Rectal smooth muscle tissue (tissue), 1 donor: ENCODE results near the gene GPHA2.
A peak's percentile ranks its signal among the peaks of the same experiment; 100 is the strongest.

Source experiments
- H3K27ac ChIP-seq: one replicate; pipeline ENCODE4 v1.7.0; 2013; ENCODE audit warnings: low read depth, low read length, inconsistent platforms
- H3K27me3 ChIP-seq: one replicate; pipeline ENCODE4 v1.7.0; 2013; ENCODE audit warnings: low read length; ENCODE audit not compliant: control insufficient read depth, insufficient read depth
- H3K36me3 ChIP-seq: one replicate; pipeline ENCODE4 v1.7.0; 2013; ENCODE audit warnings: low read length; ENCODE audit not compliant: control insufficient read depth, insufficient read depth
- H3K4me1 ChIP-seq: one replicate; pipeline ENCODE4 v1.7.0; 2013; ENCODE audit warnings: low read length; ENCODE audit not compliant: control insufficient read depth, insufficient read depth
- H3K4me3 ChIP-seq: one replicate; pipeline ENCODE4 v1.7.0; 2013; ENCODE audit warnings: low read length
- H3K9ac ChIP-seq: one replicate; pipeline ENCODE4 v1.7.0; 2013; ENCODE audit warnings: low read length

Gene GPHA2

DNA sequence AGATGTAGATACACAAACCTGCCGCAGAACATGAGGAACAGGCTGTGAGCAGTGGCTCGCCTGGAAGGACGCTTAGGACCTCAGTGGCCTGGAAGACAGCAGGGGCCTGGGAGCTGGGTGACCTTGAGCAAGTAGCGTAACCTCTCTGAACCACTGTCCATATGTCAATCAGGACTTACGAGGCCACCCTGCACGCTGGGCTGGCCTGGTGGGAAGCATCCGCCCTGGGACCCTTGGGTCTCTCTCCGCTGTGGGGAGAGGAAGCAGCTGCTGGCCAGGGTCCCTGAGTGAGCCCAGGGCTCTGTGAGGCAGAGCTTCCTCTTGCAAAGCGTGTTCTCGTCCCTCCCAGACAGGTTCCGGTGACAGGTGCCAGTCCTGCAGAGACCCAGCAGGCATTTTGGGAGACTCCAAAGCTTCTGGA lies 43.3 kb downstream of the GPHA2 start:
- H3K9ac ChIP-seq: peak overlapping the region; percentile 80
- peaks cover 2% of the 10 kb centered on the region for H3K4me1 ChIP-seq
- peaks cover 11% of the 10 kb centered on the region for H3K36me3 ChIP-seq
- H3K27me3 ChIP-seq: no peaks in the 10 kb centered on the region
- no peak overlapping the region for H3K27ac ChIP-seq
- H3K4me3 ChIP-seq: peak overlapping the region; percentile 67

- peaks cover 9% of the 10 kb centered on the region for H3K36me3 ChIP-seq
- H3K9ac ChIP-seq: peak overlapping the region; percentile 24
- H3K4me3 ChIP-seq: peak overlapping the region; percentile 67
- no peaks in the 10 kb centered on the region for H3K27me3 ChIP-seq
- H3K4me1 ChIP-seq: peaks cover 2% of the 10 kb centered on the region
- H3K27ac ChIP-seq: no peak overlapping the region
Observed at GRCh38 chr11:64891880-64892279, 43.8 kb downstream of the GPHA2 start.

- H3K27ac ChIP-seq: no peak overlapping the region
- peaks cover 9% of the 10 kb centered on the region for H3K36me3 ChIP-seq
- peak overlapping the region; percentile 70 for H3K4me3 ChIP-seq
- no peaks in the 10 kb centered on the region for H3K27me3 ChIP-seq
- peaks cover 2% of the 10 kb centered on the region for H3K4me1 ChIP-seq
- peak overlapping the region; percentile 61 for H3K9ac ChIP-seq
Observed at GRCh38 chr11:64891215-64891848, 44.4 kb downstream of the GPHA2 start.

- Histone ChIP-seq H3K4me3 (peak overlapping the region; percentile 70), H3K9ac (peak overlapping the region; percentile 61), H3K27me3 (no peaks in the 10 kb centered on the region), H3K27ac (no peak overlapping the region), H3K36me3 (peaks cover 9% of the 10 kb centered on the region), H3K4me1 (peaks cover 2% of the 10 kb centered on the region)
Observed at GRCh38 chr11:64890522-64890939, 45.2 kb downstream of the GPHA2 start.

- Histone ChIP-seq H3K4me1 (peaks cover 2% of the 10 kb centered on the region), H3K27me3 (no peaks in the 10 kb centered on the region), H3K4me3 (no peak overlapping the region), H3K36me3 (peaks cover 9% of the 10 kb centered on the region), H3K27ac (no peak overlapping the region), H3K9ac (no peak overlapping the region)
Observed at GRCh38 chr11:64888729-64889511, 46.8 kb downstream of the GPHA2 start.

DNA sequence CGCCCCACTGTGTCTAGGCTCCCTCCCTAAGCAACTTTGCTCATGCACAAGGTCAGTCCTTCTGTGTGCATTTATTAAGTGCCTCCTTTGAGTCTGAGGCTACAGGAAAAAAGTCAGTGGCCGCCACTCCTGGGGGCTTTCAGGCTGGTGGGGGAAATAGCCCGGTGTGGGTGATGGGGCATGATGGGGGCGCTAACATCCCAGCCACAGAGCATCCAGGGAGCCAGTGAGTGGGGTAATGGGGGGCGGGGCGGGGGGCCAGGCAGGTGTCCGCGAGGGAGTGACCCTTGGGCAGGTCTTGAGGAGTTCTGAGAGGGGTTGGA lies 47.3 kb downstream of the GPHA2 start:
- Histone ChIP-seq H3K4me3 (peak overlapping the region; percentile 62), H3K36me3 (peaks cover 9% of the 10 kb centered on the region), H3K27me3 (no peaks in the 10 kb centered on the region), H3K4me1 (peaks cover 2% of the 10 kb centered on the region), H3K27ac (no peak overlapping the region), H3K9ac (no peak overlapping the region)

DNA sequence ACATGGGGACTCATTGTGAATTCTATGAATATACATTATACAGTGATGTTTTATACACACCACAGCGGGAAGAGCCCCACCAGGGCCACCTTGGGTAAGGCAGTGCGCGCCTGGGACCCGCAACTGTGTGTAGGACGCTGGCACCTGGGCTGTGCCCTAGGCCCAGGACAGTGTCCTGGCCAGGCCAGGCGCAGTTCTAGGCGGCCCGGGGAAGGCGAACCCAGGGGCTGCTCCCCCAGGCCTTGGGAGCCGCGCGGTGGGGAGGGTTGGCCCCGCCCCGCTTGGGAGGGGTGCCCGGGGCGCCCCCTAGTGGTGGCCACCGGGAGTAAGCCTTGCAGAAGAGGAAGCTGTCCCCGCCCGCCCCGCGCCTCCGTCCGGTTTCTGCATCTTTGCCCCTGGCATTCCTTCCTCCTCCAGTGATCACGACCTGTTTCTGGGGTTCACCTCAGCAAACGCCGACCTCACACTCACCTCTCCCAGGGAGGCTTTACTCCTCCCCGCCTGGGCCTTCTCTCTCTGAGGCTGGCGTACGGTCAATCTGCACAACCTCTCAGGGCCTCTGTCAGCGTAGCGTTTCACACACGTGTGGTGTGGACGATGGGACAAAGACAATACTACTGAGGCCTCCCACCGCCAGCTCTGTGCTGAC lies 47.8 kb downstream of the GPHA2 start:
- peaks cover 9% of the 10 kb centered on the region for H3K36me3 ChIP-seq
- peak overlapping the region; percentile 80 for H3K27ac ChIP-seq
- no peaks in the 10 kb centered on the region for H3K27me3 ChIP-seq
- H3K4me1 ChIP-seq: peaks cover 2% of the 10 kb centered on the region
- H3K9ac ChIP-seq: no peak overlapping the region
- peak overlapping the region; percentile 62 for H3K4me3 ChIP-seq

DNA sequence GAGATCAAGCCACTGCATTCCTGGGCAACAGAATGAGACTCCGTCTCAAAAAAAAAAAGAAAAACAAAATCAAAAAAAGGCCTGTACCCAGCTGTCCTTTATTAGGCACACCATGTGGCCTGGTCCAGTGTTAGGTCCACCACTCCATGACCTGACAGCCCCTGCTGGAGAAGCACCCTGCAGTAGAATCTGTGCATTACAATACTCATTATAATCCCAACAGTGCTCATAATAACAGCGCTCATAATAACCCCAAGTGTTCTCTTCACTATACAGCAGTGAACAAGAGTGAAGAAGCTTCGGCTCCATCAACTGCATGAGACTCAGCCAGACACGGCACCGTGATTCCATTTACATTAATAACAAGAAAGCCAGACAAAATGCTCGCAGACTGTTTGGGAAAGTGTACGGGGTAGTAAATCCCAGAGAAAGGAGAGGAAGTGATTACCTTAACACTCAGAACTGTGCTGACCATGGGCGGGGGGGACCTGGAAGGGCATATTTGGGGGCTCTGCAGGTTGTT lies 48.4 kb downstream of the GPHA2 start:
- Histone ChIP-seq H3K4me1 (peaks cover 2% of the 10 kb centered on the region), H3K36me3 (peaks cover 9% of the 10 kb centered on the region), H3K9ac (no peak overlapping the region), H3K27ac (peak overlapping the region; percentile 80), H3K4me3 (peak overlapping the region; percentile 62), H3K27me3 (no peaks in the 10 kb centered on the region)

DNA sequence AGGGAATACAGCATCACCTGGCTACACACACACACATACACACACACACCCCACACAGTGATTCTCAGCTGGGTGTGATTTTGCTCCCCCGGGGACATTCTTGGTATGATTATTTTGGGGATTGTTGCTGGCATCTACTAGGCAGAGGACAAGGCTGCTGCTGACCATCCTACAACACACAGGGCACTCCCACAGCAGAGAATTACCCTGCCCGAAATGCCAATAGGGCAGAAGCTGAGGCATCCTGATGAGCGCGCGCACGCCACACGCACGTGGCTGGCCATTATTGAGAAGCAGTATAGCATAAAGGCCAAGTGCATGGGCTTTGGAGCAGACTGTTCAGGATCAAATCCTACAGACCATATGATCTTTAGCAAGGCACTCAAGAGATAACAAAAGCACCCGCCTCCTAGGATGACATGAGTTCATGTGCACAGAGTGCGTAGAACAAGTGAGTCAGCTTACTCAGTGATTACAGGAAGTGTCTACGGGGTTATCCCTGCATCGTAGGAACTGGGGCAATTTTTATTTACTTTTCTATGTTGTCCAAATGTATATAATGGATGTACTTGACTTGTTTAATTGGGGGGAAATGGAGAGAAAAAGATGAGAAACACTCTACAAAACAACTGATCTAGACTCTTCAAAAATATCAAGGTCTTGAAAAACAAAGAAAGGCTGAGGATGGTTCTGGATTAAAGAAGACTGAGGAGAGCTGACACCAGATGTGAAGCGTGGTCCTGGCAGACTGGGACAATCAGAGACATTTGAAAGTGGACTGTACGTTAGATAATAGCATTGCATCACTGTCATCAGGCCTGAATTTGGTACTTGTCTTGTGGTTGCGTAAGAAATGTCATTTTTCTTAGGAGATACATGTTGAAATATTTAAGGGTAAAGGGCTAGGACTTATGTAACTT lies 50.1 kb downstream of the GPHA2 start:
- Histone ChIP-seq H3K4me3 (no peak overlapping the region), H3K27me3 (no peaks in the 10 kb centered on the region), H3K36me3 (peaks cover 3% of the 10 kb centered on the region), H3K9ac (no peak overlapping the region), H3K4me1 (peaks cover 2% of the 10 kb centered on the region), H3K27ac (no peak overlapping the region)
